ENCODE results near the gene CLPSL1. TPM values are rescaled to one million over a fixed set of nuclear protein-coding genes. Genes with fewer than 3 reads are reported as not detected.
"Not testable (repeated sequence)": the region's sequence is repeated elsewhere in the genome, so short reads cannot be mapped to it uniquely, and the experiment has no call there.

Gene CLPSL1
- polyA plus RNA-seq (2013, experiment 1 of 2; ENCODE audit: insufficient read length) = not detected
- not detected for polyA plus RNA-seq (2013, experiment 2 of 2; ENCODE audit: insufficient read length)

- DNase-seq = no peak
These were observed at the start of gene CLPSL1 for GRCh38 chr6:35780719-35781118. Gene CLPSL1, plus strand, starts transcription at chr6:35781019. Its CDS starts 92 bp downstream, at chr6:35781111.

GRCh38 chr6:35731414-35731735, 49.4 kb upstream of the CLPSL1 start:
- DNase-seq = peak; percentile 83

GRCh38 chr6:35731736-35732532, 48.9 kb upstream of the CLPSL1 start:
- DNase-seq = peak; percentile 87

GRCh38 chr6:35733633-35734032, 47.2 kb upstream of the CLPSL1 start:
- DNase-seq = no peak

- DNase-seq = not testable (repeated sequence)
These were observed 46.5 kb upstream of the CLPSL1 start for GRCh38 chr6:35734319-35734718.

GRCh38 chr6:35735452-35735851, 45.4 kb upstream of the CLPSL1 start:
- DNase-seq = no peak

- DNase-seq = peak; percentile 57
These were observed 44.4 kb upstream of the CLPSL1 start for GRCh38 chr6:35736253-35736894.

- DNase-seq = no peak
These were observed 43.8 kb upstream of the CLPSL1 start, which contains the start of gene ARMC12 for GRCh38 chr6:35736982-35737412. Gene ARMC12, plus strand, starts transcription at chr6:35737032. Its CDS starts 77 bp downstream, at chr6:35737109.

GRCh38 chr6:35737413-35738211, 43.2 kb upstream of the CLPSL1 start:
- DNase-seq = peak; percentile 82

- no peak for DNase-seq
These were observed 40.9 kb upstream of the CLPSL1 start for GRCh38 chr6:35739645-35740524.

GRCh38 chr6:35742842-35743241, 38.0 kb upstream of the CLPSL1 start:
- DNase-seq = no peak

- DNase-seq = no peak
These were observed 35.3 kb upstream of the CLPSL1 start for GRCh38 chr6:35745509-35745908.

GRCh38 chr6:35746516-35746915, 34.3 kb upstream of the CLPSL1 start:
- DNase-seq = no peak

- DNase-seq = no peak
These were observed 32.9 kb upstream of the CLPSL1 start for GRCh38 chr6:35747877-35748276.

GRCh38 chr6:35750557-35750956, 30.3 kb upstream of the CLPSL1 start:
- DNase-seq = no peak

GRCh38 chr6:35751594-35751993, 29.2 kb upstream of the CLPSL1 start:
- no peak for DNase-seq

- no peak for DNase-seq
These were observed 28.5 kb upstream of the CLPSL1 start for GRCh38 chr6:35752330-35752729.

GRCh38 chr6:35754452-35755277, 26.2 kb upstream of the CLPSL1 start:
- DNase-seq = peak; percentile 37

GRCh38 chr6:35755278-35755924, 25.4 kb upstream of the CLPSL1 start:
- no peak for DNase-seq

GRCh38 chr6:35757456-35758123, 23.2 kb upstream of the CLPSL1 start:
- peak; percentile 16 for DNase-seq
